Epithelial cell of proximal tubule (primary cell): ENCODE data around the gene USP40. TPM values are rescaled to one million over a fixed set of nuclear protein-coding genes. Genes with fewer than 3 reads are reported as not detected.

Source experiments
- DNase-seq: peaks from one replicate; pipeline ENCODE4 v3.0.0-alpha.2; 2011; ENCODE audit warnings: low read depth
- H3K4me3 ChIP-seq: 2 replicates; pipeline ENCODE4 v1.5.1; 2011; ENCODE audit warnings: low read depth, mild to moderate bottlenecking, low read length
- CTCF ChIP-seq: conservative IDR thresholded peaks from 2 replicates; pipeline ENCODE4 v1.5.1; 2012; ENCODE audit warnings: low read depth, mild to moderate bottlenecking, low read length
- total RNA-seq: library from RNA; depleted of rRNA; stranded (reverse); fragments of >200 nt; gene quantifications from 2 replicates; pipeline ENCODE4 v1.2.3, GENCODE V29; 2015

Gene USP40
- total RNA-seq, 1 donor from 2014 or later: 33.6 TPM

GRCh38 chr2:233535271-233535670, 31.3 kb downstream of the USP40 start:
- no peak for TF ChIP-seq CTCF
- H3K4me3 ChIP-seq: no peak overlapping the region
- no peak for DNase-seq

- H3K4me3 ChIP-seq: no peak overlapping the region
- no peak for TF ChIP-seq CTCF
Measured at GRCh38 chr2:233532971-233533370, 33.6 kb downstream of the USP40 start.

GRCh38 chr2:233531955-233532354, 34.6 kb downstream of the USP40 start:
- no peak overlapping the region for H3K4me3 ChIP-seq
- TF ChIP-seq CTCF: no peak
- no peak for DNase-seq

More at GRCh38 chr2:233532971-233533370, 33.6 kb downstream of the USP40 start:
- DNase-seq: no peak

- no peak for DNase-seq
- no peak overlapping the region for H3K4me3 ChIP-seq
- no peak for TF ChIP-seq CTCF
Measured at GRCh38 chr2:233530381-233530780, 36.2 kb downstream of the USP40 start.

- H3K4me3 ChIP-seq: no peak overlapping the region
- TF ChIP-seq CTCF: no peak
- no peak for DNase-seq
Measured at GRCh38 chr2:233528182-233528581, 38.4 kb downstream of the USP40 start.

GRCh38 chr2:233525791-233526190, 40.8 kb downstream of the USP40 start:
- DNase-seq: no peak
- TF ChIP-seq CTCF: no peak

GRCh38 chr2:233519787-233520611, 46.6 kb downstream of the USP40 start:
- DNase-seq: no peak
- H3K4me3 ChIP-seq: no peak overlapping the region
- TF ChIP-seq CTCF: no peak

More at GRCh38 chr2:233525791-233526190, 40.8 kb downstream of the USP40 start:
- H3K4me3 ChIP-seq: no peak overlapping the region
